GM21825 (cell line): Measurements from ENCODE around the gene TTLL5.
A peak's percentile ranks its signal among the peaks of the same experiment; 100 is the strongest.
"Not testable (repeated sequence)": the region's sequence is repeated elsewhere in the genome, so short reads cannot be mapped to it uniquely, and the experiment has no call there.

Source experiments
- ATAC-seq: cut with Tn5 transposase; IDR thresholded peaks from one replicate; pipeline ENCODE4 v1.9.1; 2021; ENCODE audit warnings: mild to moderate bottlenecking, moderate library complexity; ENCODE audit not compliant: unreplicated experiment

Gene TTLL5

DNA sequence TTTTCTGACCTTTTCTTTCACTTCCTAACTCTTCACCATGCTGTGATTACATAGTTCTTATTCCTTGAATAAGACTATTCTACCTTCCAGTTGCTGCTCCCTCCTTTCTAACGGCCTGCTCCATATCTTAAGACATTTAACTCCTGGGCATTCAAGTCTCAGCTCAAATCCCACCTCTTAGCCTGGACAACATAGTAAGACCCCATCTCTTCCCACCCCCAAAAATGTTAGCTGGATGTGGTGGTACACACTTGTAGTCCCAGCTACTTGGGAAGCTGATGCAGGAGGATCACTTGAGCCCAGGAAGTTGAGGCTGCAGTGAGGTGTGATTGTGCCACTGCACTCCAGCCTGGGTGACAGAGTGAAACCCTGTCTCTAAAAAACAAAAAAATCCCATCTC lies 11.3 kb upstream of the TTLL5 start:
- ATAC-seq = no peak

DNA sequence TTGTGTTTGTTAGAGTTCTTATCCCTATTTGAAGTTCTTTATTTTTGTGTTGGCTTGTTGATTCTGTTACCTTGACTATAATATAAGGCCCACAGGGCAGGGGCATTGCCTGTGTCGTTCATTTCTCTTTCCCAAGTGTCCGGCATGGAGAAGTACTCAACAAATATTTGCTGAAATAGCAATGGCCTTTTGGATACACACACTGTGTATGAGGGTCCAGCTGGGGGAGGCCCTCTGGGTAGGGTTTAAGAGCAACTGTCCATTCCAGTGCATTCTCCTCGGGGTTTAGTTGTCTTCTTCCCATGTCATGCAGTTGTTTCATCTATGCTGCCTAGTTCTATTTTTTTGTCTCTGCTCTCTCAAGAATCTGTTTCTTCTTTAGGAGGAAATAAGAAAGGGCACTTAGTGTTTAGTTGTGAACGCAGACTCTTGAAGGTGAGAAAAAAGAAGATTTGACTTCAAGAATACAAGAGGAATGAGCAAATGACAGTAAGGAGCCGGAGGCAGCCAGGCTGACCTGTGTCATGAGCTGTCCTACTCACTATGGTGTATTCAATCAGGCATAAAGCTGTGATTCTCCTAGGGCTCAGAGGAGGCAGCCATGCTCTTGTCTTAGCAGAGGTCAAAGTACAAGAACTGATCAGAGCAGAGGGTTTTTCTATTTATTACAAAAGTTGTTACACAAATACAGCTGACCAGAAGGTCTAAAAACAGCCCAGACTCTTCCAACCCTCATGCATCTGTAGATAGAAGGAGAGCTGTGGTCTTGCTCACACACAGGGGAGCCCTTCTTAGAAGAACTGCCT lies 10.6 kb upstream of the TTLL5 start:
- no peak for ATAC-seq

DNA sequence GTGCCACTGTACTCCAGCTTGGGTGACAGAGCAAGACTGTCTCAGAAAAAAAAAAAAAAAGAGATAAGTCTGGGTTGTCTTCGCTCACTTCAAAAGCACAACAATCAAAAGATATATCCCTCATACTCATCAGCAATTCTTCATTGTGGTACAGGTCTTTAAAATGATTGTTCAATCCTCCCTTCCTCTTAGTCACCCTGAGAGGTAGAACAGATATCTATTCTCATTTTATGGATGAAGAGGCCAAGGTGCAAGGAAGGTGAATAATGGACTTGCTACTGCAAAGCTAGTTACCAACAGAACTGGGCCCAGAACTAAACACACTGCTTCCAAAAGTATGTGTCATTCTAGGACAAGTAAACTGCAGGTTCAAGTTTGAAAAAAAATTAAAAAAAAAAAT lies 7.5 kb upstream of the TTLL5 start:
- ATAC-seq = no peak

DNA sequence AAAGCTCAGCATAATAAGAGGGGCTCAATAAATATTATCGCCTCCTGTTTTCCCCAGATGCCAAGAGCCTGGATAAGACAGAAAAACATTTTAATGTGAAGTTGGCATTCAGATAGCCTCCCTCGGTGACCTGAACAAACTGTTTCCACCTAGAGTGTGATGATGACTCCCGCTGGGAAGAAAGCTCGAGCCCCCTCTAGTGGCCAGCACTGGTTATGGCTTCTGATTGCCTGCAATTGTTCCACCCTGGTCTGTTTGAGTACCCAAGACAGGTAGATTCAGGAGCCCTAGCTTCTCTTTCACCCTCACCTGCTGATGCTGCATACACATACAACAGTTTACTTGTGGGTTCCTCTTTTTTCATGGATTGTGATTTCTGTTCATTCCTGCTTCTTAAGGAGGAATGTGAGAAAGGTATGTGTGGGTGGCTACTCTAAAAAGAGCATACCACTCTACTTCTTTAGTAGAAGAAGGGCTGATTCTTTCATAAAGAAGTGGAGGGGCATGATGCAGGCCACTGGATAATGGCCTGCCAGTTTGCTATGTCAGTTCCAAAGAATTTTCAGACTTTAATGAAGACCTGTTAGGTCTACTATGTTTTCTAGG lies 6.8 kb upstream of the TTLL5 start:
- peak; percentile 62 for ATAC-seq

DNA sequence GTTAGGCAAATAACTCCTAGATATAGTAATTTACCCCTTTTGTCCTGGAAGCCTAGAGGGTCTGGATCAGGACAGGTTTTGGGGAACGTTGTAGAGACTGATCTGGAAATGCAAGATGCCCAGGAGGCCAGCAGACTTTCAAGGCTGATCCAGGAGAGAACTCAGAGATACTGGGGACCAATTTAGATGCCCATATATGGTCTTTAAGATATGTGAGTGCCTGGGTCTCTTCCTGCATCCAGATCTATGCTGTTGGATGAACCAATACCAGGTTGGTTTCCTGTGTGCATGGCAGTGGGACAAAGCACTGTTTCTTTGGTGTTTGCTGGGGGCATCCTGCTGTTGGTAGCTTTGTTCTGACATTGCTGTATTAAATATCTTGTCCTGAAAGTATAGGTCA lies 5.8 kb upstream of the TTLL5 start:
- ATAC-seq = no peak

DNA sequence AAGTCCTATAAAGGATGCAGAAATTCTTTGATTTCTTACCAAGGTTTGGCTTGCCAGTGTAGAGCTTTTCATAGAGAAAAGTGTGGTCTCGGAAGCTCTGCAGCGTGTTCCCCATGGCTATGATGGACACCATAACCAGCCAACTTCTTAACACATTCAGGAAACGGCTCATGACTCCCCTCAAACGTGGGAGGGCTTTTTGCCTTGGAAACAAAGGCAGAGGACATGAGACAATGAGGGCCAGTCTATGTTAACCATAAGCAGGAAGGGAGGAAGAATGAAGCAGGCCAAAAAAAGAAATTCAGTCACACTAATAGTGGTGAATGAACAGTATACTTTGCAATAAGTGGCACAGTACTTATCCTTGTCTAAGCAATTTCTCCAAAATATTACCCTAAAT lies 3.7 kb upstream of the TTLL5 start:
- no peak for ATAC-seq

DNA sequence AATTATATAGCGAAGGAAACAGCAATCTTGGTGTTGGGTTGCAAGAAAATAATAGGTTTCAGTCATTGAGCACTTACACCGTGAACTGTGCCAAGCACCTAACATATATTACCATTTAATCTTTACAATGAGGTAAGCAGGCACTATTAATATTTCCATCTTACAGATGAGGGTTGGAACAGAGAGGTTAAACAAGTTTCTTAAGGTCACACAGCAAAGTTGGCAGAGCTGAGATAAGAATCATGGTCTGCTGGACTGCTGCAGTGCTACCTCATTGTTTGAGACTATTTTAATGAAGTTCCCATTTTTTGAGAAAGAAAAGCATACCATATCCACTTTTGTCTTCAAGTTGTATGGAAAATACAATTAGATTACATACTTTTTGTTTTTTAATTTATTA lies 2.1 kb upstream of the TTLL5 start:
- ATAC-seq = no peak

DNA sequence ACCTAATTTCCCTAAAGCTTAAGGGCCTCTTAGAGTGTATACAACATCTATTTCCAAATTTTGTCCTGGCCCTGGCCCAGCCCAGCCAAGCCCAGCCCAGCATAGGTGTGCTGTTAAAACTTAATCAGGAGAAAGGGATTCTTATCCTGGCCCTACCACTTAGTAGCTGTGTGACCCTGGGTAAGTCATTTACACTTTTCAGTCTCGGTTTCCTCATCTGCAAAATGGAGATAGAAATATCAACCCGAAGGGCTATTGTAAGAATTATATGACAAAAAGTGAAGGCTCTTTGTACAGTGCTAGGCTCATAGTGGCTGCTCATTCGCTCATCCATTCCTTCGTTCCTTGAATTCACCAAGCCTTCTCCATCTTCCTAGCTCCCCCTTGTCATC lies 812 bp upstream of the TTLL5 start:
- ATAC-seq = no peak

DNA sequence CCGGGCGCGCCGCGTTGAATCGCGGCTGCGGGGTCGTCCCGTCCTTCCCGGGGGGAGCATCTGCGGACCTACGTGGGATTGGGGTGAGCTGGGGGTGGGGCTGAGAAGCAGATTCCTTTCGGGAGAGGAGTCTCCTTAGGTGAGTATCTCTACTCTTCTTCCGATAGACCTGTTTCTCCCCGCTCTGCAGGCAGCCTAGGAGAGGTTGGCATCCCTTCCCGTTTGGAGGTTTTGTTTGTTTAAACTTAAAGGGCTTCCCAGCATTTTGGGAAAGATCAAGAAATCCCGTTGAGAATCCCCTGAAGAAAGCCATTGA lies 411 bp downstream of the TTLL5 start:
- no peak for ATAC-seq

DNA sequence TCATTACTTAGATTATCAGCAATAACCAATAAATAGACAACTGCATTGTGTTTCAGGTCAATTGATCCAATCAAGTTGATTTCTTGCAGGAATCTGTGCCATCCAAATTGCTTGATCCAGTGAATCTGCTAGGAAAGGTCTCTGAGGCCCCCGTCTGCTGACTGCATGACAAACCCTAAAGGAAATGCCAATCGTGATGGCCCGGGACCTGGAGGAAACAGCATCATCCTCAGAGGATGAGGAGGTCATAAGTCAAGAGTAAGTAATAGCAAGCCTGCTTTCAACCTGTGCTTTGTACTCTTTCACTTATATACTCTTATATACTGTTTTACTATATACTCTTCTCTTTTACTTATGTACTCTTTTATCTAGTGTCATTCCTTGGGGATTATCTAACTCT lies 1.9 kb downstream of the TTLL5 start:
- ATAC-seq = no peak

DNA sequence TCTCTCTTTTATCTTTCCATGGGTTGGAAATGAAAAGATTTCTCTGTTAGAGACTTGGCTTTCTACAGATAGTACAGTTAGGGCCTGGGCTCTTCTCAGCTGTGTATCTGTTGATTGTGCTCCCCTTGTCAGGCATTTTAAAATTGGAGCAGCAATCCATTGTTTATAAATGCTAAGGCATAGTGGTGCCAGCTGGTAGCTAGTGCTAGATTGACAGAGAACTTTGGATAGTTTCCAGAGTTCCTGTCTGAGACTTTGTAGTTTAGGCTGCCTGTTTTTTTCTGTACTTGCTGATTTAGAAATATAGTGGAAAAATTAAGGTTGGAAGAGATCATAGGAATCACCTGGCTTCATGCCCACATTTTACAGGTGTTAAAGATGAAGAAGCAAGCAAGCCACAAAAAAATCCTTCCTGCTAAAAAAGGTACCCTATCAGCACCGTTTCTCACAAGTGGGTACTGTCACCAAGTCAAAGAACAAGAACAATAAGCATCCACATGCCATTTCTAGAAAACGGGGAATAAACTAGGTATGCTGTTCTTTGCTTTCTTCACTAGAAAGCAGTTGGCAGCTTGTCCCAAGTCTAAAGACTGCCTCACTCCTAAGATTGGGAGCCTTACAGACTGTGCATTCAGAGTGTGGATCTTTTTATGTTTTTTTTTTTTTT lies 6.2 kb downstream of the TTLL5 start:
- ATAC-seq = no peak

DNA sequence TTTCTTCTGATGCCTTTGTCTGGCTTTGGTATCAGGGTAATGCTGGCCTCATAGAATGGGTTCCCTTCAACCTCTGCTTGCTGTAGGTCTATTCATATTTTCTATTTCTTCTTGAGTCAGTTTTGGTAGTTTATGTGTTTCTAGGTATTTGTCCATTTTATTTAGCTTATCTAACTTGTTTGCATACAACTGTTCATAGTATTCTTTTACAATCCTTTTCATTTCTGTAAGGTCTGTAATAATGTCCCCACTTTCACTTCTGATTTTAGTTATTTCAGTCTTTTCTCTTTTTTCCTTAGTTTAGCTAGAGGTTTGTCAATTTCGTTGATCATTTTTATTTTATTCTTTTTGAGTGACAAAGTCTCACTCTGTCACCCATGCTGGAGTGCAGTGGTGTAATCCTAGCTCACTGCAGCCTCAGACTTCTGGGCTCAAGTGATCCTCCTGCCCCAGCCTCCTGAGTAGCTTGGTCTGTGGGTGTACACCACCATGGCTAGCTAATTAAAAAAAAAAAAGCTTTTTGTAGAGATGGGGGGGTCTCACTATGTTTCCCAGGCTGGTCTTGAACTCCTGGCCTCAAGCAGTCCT lies 11.7 kb downstream of the TTLL5 start:
- ATAC-seq = no peak

DNA sequence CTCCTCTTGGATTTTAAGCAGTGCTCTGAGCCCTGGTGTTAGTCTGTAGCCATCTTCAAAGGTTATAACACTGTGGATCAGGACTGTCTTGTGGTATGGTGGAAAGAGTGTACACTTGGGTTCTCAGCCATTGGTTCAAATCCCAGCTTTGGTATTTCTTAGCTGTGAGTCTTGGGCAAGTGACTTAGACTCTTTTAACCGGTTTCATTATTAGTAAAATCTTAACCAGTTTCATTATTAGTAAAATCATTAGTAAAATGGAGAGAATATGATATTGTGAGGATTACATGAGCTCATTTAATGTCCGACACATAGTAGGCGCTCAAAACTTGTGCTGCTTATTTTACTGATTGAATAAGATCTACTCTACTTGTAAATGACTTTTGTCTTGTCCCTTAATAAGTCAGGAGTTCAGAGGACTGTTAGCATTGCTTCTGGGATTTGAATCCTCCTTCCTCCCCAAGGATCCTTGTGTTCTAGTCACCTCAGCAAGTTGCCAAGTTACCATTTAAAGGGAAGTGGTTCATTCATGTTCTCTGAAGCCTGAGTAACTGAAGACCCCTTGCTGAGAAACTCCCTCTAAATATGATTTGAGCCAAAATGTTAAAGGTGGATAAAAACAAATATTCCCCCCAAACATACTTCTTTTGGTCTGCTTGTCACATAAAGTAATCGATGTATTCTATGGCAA lies 12.4 kb downstream of the TTLL5 start:
- no peak for ATAC-seq

DNA sequence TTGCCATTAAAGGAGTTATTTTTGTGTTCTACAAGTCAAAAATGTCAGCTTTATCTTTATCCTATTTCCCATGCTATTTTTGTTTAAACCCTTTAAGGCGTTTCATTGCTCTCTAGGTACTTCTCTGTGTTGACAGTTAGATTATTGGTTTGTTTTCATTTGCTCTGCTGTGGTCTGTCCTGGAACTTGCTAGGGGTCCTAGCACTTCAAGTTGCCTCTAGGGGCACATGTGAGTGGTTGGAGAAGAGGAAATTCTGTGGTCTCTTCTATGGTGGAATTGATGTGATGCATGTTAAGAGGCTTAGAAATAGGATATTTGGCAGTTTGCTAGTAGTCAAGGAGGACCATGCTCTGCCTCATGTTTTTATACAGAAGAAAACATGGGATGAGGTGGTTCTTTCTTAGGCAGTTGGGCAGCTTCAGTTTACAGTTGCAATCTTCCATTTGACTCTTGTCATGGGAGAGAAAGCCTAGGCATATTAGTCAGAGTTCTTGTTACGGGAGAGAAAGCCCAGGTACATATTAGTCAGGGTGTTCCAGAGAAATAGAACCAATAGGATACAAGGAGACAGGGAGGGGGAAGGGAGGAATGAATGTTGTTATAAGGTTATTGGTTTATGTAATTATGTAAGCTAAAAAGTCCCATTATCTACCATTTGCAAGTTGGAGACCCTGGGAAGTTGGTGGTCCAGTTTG lies 14.4 kb downstream of the TTLL5 start:
- ATAC-seq = no peak

DNA sequence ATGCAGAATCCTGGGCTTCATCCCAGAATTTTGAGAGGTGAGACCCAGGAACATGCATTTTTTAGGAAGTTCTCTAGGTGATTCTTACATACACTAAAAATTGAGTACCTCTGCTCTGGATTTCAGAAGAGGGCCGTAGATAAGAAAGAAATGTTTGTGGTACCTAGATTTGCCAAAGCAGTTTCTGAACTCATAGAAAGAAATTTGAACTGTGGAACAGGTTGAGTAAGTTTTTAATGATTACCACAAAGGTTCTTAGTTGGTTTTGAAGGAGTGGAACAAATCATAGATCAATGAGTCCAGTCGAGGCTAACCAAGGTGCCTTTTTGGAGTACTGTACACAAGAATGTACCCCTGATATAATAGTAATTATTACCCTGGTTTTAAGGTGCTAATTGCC lies 24.9 kb downstream of the TTLL5 start:
- ATAC-seq = no peak

DNA sequence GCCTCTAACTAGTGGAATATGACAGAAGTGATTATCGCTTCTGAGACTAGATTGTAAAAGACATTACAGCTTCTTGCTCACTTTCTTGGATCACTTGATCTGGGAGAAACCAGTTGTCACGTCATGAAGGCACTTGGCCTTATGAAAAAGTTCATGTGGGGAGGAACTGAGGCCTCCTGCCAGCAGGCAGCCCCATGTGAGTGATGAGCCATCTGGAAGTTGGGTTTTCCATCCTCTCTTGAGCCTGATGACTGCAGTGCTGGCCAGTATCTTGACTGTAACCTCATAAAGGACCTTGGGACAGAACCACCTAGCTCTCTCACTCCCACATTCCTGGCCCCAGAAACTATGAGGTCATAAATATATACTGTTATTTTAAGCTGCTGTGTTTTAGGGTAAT lies 28.0 kb downstream of the TTLL5 start:
- ATAC-seq = no peak

DNA sequence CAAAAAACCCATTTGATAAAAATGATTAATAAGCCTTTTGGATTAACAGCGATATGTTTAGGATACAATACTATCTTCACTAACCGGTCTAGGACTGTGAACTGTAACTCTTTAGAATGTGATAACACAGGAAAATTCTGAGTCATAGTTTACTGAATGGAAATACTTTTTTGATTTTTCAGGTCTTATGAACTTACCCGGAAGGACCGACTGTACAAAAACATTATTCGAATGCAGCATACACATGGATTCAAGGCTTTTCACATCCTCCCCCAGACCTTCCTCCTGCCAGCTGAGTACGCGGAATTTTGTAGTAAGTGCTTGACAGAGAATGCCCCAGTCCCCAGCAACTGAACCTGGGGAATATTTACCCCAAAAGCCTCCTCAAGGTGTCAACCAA lies 29.0 kb downstream of the TTLL5 start:
- ATAC-seq = no peak

DNA sequence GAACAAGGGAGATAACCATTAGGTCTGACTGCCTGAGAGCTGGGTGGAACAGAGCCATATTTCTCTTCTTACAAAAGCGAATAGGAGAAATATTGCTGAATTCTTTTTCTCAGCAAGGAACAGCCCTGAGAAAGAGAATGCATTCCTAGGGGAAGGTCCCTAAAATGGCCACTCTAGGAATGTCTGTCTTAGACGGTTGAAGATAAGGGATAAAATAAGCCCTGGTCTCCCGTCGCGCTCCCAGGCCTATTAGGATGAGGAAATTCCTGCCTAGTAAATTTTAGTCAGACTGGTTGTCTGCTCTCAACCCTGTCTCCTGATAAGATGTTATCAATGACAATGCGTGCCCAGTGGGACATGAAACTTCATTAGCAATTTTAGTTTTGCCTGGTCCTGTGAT lies 34.0 kb downstream of the TTLL5 start:
- ATAC-seq = not testable (repeated sequence)

DNA sequence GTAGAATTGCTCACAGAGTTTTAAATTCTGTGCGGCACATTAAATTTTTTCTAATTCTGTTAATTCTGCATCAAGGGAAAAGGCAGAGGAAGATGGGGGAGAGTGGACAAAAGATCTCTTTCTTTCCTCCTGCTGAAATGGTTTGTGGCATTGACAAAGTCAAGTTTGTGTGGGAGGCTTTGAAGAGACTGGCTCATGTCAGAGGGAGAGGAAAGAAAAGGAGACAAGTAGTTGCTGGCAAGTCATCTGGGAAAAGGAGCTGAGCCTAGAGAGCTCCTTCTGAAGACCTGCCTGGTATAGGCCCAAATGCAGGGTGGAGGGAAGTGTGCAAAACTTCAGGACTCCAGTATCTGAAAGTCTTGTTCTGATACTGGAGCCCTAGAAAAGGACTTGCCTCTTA lies 36.3 kb downstream of the TTLL5 start:
- ATAC-seq = no peak

DNA sequence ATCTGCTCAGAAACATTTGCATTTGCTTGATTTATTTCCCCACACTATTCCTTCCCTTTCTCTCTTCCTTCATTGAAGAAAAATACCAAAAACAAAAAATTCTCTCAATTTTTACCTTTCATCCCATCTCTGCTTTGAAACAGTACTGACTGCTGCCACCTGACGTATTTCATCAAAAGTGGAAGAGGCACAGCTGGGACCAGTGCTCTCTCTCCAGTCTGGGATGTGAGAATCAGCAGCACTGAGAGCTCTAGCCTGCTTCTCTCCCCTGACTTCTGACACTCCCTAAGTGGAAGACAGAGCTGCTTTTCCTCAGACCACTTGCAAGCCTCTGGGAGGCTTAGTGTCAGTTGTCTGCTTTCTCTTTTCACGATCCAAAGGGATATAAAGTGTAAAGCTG lies 36.9 kb downstream of the TTLL5 start:
- ATAC-seq = no peak

DNA sequence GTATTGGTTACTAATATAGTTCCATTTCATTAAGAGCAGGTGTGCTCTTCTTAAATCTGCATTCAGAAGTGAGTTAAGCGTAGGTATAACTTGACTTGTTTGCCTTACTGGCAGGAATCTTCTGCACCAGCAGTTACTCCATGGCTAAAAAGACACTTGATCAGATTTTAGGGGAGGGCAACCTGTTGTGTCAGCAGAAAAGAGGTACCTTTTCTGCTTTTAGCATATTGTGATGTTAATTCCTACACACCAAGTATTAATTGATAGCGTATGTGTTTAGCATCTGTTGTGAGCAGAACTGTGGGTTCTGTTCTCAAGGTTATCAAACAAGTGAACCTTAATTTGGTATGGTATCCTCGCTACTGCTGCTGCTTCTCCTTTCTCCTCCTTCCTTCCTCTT lies 38.3 kb downstream of the TTLL5 start:
- ATAC-seq = no peak
